ENCODE results near the gene NASP.

NASP gene

GRCh38 chr1:45667321-45668111 is 83.7 kb downstream of the NASP start:
- DNase-seq (ENCODE audit: low read depth in 2 of 2): no peak
